ES-I3 (cell line): ENCODE results near the gene EMILIN3.

Experiments used
- H3K36me3 ChIP-seq: 2 replicates; pipeline ENCODE4 v1.6.1; 2013; ENCODE audit warnings: mild to moderate bottlenecking, low read length, control low read depth, moderate library complexity; ENCODE audit not compliant: insufficient read depth
- H3K4me1 ChIP-seq: 2 replicates; pipeline ENCODE4 v1.6.1; 2013; ENCODE audit warnings: mild to moderate bottlenecking, control low read depth, low read length; ENCODE audit not compliant: insufficient read depth
- H3K9ac ChIP-seq: 2 replicates; pipeline ENCODE4 v1.6.1; 2013; ENCODE audit warnings: low read depth, mild to moderate bottlenecking, low read length, moderate library complexity
- H3K9me3 ChIP-seq: 2 replicates; pipeline ENCODE4 v1.6.1; 2013; ENCODE audit warnings: mild to moderate bottlenecking, low read length, moderate library complexity; ENCODE audit not compliant: control insufficient read depth, insufficient read depth

The EMILIN3 gene

DNA sequence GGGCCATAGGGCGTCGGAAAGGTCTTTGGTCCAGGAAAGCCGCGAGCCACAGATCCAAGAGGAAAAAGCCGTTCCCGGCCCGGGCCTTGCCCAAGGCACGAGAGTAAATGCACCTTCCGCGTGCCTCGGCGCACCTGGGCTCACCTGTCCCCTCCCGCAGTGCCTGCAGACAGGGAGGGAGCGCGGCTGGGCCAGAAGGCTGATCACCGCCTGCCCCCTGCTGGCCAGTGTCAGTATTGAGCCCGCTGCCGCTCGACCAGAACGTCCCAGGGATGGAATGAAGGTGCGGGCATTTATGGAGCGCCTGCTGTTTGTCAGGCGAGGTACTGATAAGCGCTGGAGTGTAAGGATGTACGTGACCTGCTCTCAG, 26.7 kb downstream of the EMILIN3 start:
- H3K9me3 ChIP-seq = no peaks in the 10 kb centered on the region
- H3K36me3 ChIP-seq = no peaks in the 10 kb centered on the region
- H3K9ac ChIP-seq = peak overlapping the region; percentile 52; the same call in 1 of the 2 replicates
- peaks cover 4% of the 10 kb centered on the region; the same call in 1 of the 2 replicates for H3K4me1 ChIP-seq

DNA sequence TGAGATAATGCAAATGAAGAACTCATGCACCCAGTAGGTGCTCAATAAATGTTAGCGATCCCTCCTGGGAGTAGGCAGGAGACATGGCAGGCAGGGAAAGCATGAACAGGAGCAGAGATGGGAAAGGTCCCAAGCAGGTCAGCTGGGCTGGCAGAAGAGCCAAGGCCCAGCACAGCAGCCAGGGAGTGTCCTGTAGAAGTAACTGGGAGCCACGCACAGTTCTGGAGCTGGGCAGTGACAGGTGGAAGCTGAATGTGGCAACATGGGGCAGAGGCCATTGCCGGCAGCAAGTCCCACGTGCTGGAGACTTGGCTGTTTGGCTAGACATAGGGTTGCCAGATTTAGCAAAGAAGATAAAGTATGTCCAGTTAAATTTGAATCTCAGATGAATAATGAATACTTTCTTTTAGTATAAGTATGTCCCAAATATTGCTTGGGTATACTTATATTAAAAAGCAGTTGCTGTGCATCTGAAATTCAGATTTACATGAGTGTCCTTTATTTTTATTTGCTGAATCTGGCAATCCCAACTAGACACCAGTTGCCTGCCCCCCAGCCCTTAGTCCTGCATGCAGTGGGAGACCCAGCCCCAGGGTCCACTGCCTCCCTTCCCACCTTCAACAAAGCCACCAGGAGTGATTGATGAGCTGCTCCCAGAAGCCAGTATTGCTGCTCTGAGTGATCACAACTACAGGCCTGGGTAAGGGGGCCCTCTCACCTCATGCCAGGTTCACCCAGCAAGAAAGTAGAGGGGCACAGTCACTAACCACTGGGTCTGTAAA, 29.7 kb downstream of the EMILIN3 start:
- no peaks in the 10 kb centered on the region for H3K9me3 ChIP-seq
- no peaks in the 10 kb centered on the region for H3K36me3 ChIP-seq
- peaks cover 4% of the 10 kb centered on the region; the same call in 1 of the 2 replicates for H3K4me1 ChIP-seq
- no peak overlapping the region for H3K9ac ChIP-seq

DNA sequence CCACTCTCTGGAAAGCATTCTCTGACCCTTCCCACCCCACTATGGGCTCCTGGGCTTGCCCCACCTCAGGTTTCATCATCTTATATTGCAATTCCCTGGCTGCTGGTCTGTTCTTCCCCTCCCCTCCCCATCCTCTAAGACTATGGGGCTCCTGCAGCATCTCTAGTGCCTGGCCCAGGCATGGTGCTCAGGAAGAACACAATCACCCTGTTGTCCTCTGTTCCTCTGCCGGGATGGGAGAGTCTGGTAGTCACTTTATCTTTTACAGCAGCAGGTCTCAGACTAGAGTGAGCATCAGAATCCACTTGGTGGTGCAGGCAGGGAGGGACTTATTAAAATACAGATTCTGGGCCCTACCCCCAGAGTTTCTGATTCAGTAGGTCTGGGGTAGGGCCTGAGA, 31.0 kb downstream of the EMILIN3 start:
- H3K36me3 ChIP-seq = no peaks in the 10 kb centered on the region
- H3K9ac ChIP-seq = no peak overlapping the region
- no peaks in the 10 kb centered on the region for H3K9me3 ChIP-seq
- peaks cover 4% of the 10 kb centered on the region; the same call in 1 of the 2 replicates for H3K4me1 ChIP-seq

DNA sequence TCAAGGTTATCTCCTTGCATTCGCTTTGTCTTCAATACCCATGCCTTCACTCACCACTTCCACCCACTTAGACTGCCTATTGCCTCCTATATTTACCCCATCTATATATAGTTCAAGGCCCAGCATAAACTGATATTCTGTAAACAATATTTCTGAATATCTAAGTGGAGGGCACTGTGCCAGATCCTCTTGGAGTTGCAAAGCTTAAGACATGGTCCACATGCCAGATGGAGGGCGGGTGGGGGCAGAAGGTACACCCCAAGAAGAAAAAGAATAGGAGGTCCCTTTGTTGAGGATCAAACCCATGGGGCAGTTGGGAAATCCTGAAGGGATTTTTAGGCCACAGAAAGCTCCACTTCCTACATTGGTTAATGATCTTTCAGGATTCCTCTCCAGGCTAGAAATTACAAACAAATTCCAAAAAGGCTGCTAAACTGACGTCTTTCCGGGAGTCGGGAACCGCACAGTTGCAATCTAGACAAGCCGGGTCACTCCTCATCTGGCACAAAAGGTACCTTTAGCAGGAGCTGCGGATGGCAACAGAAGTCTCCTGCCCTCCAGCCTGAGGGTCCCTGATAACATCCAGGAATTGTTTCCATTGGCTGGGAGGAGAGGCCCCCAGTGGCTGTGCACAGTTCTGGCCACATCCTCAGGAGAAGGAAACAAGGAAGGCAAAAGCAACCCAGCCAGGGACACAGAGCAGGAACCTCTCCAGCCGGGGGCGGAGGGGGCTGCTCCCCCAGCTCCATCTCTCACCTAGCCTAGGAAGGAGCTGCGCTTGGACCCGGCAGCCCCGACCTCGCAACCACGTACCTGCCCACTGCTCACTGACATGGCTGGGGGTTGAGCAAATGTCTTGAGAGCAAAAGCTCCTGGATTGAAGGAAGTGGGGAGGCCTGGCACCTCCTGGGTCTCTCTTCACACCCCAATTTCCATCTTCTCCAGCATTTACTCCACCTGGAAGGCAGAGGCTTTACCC, 31.9 kb downstream of the EMILIN3 start:
- no peaks in the 10 kb centered on the region for H3K36me3 ChIP-seq
- no peaks in the 10 kb centered on the region for H3K9me3 ChIP-seq
- H3K9ac ChIP-seq = no peak overlapping the region
- H3K4me1 ChIP-seq = peaks cover 4% of the 10 kb centered on the region; the same call in 1 of the 2 replicates

DNA sequence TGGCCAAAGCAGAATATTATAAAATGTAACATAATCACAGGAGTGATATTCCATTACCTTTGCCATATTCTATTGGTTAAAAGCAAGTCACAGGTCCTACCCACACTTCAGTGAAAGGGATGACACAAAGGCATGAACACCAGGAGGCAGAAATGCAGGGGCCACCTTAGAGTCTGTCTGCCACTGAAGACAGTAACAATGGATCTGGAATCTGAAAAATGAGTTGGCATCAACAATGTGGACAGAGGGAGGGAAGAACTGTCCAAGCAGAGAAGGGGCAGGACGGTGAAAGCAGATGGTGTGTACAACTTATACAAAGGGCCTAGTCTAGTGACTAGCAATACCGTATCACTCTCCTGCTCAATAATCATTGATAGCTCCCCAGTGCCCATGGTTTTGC, 32.6 kb downstream of the EMILIN3 start:
- H3K36me3 ChIP-seq = no peaks in the 10 kb centered on the region
- no peaks in the 10 kb centered on the region; the same call in 1 of the 2 replicates for H3K4me1 ChIP-seq
- no peak overlapping the region for H3K9ac ChIP-seq
- H3K9me3 ChIP-seq = no peaks in the 10 kb centered on the region

DNA sequence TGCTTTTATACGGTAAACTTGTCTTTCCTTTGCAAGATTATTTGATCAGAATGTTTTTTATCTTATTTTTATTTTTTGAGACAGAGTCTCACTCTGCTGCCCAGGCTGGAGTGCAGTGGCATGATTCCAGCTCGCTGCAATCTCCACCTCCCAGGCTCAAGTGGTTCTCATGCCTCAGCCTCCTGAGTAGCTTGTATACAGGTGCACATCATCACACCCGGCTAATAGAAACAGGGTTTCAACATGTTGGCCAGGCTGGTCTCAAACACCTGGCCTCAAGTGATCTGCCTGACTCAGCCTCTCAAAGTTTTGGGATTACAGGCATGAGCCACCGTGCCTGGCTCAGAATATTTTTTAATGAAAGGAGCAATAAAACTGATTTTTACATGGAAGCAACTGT, 34.9 kb downstream of the EMILIN3 start:
- Histone ChIP-seq H3K9me3 (no peaks in the 10 kb centered on the region), H3K9ac (no peak overlapping the region), H3K36me3 (no peaks in the 10 kb centered on the region), H3K4me1 (no peaks in the 10 kb centered on the region; the same call in 1 of the 2 replicates)

DNA sequence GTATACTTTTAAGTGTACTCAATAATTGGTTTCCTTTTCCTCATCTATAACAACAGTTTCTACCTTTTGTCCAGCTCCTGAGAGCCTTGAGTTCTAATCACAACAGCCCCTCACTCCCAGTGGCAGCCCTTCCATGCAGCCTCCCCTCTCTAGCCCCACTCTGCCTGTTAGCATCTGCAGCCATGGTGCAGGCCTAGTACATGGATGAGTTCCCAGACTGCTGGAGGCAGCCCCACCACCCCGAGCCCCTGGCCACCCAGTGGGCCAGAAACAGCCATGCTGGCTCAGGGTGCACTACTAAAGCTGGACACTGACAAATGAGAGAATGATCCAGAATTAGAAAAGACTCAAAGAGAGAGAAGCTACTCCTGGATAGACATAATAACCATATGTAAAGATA, 35.7 kb downstream of the EMILIN3 start:
- Histone ChIP-seq H3K4me1 (no peaks in the 10 kb centered on the region; the same call in 1 of the 2 replicates), H3K9me3 (no peaks in the 10 kb centered on the region), H3K36me3 (no peaks in the 10 kb centered on the region), H3K9ac (no peak overlapping the region)

DNA sequence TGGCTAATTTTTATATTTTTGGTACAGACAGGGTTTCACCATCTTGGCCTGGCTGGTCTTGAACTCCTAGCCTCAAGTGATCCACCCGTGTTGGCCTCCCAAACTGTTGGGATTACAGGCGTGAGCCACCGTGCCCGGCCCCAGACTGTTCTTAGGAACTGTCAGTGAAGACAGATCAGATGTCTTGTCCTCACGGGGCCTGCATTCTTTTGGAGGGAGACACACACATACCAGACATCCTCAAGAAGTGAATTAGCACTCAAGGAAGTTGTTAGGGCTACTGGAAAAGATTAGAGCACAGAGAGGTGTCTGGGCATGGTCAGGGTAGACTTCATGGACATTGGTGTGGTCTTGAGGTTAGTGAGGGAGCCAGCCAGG, 36.3 kb downstream of the EMILIN3 start:
- H3K9me3 ChIP-seq = no peaks in the 10 kb centered on the region
- H3K4me1 ChIP-seq = no peaks in the 10 kb centered on the region; the same call in 1 of the 2 replicates
- H3K9ac ChIP-seq = no peak overlapping the region
- H3K36me3 ChIP-seq = no peaks in the 10 kb centered on the region

DNA sequence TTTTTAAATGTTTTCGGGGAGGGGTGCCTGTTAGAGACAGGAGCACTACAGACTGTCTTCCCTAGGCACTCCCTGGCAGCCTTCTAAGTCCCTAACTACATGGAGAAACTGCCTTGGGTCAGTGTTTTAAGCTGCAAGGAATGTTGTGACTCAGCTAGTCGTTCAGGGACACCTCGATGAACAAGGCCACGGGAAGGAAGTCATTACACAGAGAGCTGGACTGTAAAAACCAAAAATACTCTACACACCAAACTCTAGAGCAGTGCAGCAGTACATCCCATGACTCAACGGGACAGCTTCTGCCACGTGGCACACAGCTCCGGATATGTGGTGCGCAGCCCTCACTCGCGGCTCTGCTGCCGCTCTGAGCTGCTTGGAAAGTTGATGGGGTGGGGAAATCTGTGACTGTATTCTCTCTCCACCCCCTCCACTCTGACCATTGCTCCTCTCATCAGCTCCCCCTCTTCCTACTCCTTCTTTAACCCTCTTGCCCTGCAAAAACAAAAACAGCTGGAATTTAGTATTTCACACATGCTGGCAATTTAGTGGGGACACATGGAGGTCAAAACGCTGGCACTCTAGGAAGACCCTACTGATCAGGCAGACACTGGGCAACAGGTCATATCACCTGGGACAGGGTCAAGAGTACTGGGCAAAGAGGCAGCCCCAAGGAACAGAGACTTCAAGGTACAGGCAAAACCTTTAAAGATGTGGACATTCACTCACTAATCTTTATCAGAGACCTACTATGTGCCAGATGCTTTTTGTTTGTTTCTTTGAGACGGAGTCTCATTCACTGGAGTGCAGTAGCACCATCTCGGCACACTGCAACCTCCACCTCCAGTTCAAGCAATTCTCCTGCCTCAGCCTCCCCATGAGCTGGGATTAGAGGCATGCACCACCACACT, 36.9 kb downstream of the EMILIN3 start:
- Histone ChIP-seq H3K36me3 (no peaks in the 10 kb centered on the region), H3K9ac (no peak overlapping the region; the same call in 1 of the 2 replicates), H3K4me1 (no peaks in the 10 kb centered on the region; the same call in 1 of the 2 replicates), H3K9me3 (no peaks in the 10 kb centered on the region)

DNA sequence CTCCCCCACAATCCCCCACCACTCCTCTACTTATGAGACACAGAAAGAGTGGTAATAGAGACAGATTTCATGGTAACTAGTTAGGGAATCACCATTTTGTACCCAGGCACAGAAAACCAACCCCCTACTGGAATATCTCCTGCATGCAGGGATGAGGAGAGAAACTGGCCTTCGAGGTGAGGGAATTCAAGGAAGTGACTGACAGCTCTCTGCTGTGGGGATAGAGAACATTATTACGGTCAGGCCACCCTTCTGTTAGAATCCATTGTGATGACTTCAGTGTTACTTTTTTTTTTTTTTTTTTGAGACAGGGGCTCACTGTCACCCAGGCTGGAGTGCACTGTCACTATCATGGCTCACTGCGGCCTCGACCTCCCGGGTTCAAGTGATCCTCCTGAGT, 39.4 kb downstream of the EMILIN3 start:
- Histone ChIP-seq H3K9ac (no peak overlapping the region), H3K36me3 (no peaks in the 10 kb centered on the region), H3K9me3 (no peaks in the 10 kb centered on the region), H3K4me1 (no peaks in the 10 kb centered on the region; the same call in 1 of the 2 replicates)

DNA sequence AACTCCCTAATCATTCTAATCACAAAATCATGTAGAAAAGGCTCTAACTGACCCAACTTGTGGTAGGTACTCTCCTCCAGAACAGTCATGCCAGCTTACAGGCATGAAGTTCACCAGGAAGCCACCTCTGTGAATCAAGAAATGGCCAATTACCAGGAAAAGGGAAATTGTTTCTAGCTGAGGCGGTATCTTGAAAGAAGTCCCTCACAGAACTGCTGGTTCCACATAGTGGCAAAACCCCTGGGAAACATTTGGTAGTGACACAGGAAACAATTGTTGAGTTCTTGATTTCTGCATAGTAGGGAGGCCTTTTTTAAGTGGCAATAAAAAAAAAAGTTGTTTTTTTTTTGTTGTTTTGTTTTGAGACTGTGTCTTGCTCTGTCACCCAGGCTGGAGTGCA, 45.6 kb downstream of the EMILIN3 start:
- Histone ChIP-seq H3K9me3 (no peaks in the 10 kb centered on the region), H3K4me1 (peaks cover 5% of the 10 kb centered on the region), H3K9ac (no peak overlapping the region), H3K36me3 (no peaks in the 10 kb centered on the region)

DNA sequence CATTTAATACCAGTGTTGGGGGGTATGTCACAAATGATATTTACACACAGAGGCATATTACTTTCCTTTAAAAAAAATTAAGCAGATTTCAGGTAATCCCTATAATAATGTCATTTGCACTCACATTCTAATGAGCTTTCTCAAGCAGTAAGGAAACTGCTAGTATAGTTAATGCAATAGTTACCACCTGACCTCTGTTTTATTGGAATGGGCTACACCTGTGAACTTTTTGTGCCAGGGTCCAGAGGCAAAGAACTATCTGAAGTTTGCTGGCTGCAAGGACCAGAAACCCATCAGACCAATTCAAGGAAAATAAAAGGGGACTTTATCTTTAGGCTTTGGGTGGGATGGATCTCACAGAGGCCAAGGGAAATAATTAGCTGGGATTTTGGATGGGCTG, 46.2 kb downstream of the EMILIN3 start:
- Histone ChIP-seq H3K4me1 (peaks cover 7% of the 10 kb centered on the region), H3K9me3 (no peaks in the 10 kb centered on the region), H3K36me3 (no peaks in the 10 kb centered on the region), H3K9ac (no peak overlapping the region)

DNA sequence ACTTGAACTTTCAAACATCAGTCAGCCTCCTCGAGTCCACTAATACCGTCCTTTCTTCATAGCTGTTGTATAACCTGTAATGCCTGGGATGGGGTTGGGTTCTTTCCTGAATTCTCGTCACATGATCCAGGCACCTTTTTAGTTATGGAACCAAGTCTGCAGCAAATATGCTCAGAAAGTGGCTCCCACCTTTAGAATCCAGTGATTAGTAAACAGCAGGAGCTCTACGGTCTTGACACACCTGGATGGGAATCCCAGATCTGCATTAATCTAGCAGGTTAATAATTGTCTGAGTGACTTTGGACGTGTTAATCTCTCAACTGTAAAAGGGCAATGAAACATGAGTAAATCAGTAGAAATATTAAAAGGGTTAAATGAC, 48.4 kb downstream of the EMILIN3 start:
- Histone ChIP-seq H3K4me1 (peaks cover 7% of the 10 kb centered on the region), H3K9ac (peak overlapping the region; percentile 60), H3K36me3 (no peaks in the 10 kb centered on the region), H3K9me3 (no peaks in the 10 kb centered on the region)
